Mesendoderm (in vitro differentiated cells): ENCODE data around the gene ATF6.

ENCODE experiments used
- DNase-seq: peaks from one replicate; pipeline ENCODE4 v3.0.0; 2013
- H2AK5ac ChIP-seq: 2 replicates; pipeline ENCODE4 v1.6.1; 2013; ENCODE audit warnings: low read length, inconsistent platforms
- H2BK120ac ChIP-seq: 2 replicates; pipeline ENCODE4 v1.6.1; 2013; ENCODE audit warnings: low read depth, mild to moderate bottlenecking, low read length, moderate library complexity, mixed read lengths
- H2BK15ac ChIP-seq: replicated peaks from 2 replicates; pipeline ENCODE4 v1.6.1; 2013; ENCODE audit warnings: low read depth, mild to moderate bottlenecking, moderate library complexity
- H2BK5ac ChIP-seq: 2 replicates; pipeline ENCODE4 v1.6.1; 2013; ENCODE audit warnings: low read length, inconsistent platforms
- H3K18ac ChIP-seq: 2 replicates; pipeline ENCODE4 v1.6.1; 2013; ENCODE audit warnings: mild to moderate bottlenecking, low read length, mixed read lengths
- H3K23ac ChIP-seq: one replicate; pipeline ENCODE4 v1.6.1; 2013; ENCODE audit warnings: low read length
- H3K27ac ChIP-seq: 2 replicates; pipeline ENCODE4 v1.5.1; 2013; ENCODE audit warnings: low read depth, mild to moderate bottlenecking, inconsistent platforms, low read length, moderate library complexity
- H3K27me3 ChIP-seq: 2 replicates; pipeline ENCODE4 v1.6.1; 2013; ENCODE audit warnings: low read length, control low read depth, mild to moderate bottlenecking, inconsistent platforms; ENCODE audit not compliant: insufficient read depth, poor library complexity
- H3K36me3 ChIP-seq: 2 replicates; pipeline ENCODE4 v1.6.1; 2013; ENCODE audit warnings: low read length, inconsistent platforms; ENCODE audit not compliant: control insufficient read depth, insufficient read depth
- H3K4ac ChIP-seq: one replicate; pipeline ENCODE4 v1.6.1; 2013; ENCODE audit warnings: low read depth, mild to moderate bottlenecking, low read length, moderate library complexity
- H3K4me1 ChIP-seq: 2 replicates; pipeline ENCODE4 v1.6.1; 2013; ENCODE audit warnings: low read depth, low read length, inconsistent platforms; ENCODE audit not compliant: control insufficient read depth
- H3K4me2 ChIP-seq: 2 replicates; pipeline ENCODE4 v1.6.1; 2013; ENCODE audit warnings: low read length
- H3K4me3 ChIP-seq: 2 replicates; pipeline ENCODE4 v1.5.1; 2013; ENCODE audit warnings: mild to moderate bottlenecking, low read length
- H3K56ac ChIP-seq: one replicate; pipeline ENCODE4 v1.6.1; 2013; ENCODE audit warnings: low read length
- H3K79me1 ChIP-seq: 2 replicates; pipeline ENCODE4 v1.6.1; 2013; ENCODE audit warnings: low read length, inconsistent platforms
- H3K79me2 ChIP-seq: 2 replicates; pipeline ENCODE4 v1.6.1; 2013; ENCODE audit warnings: mild to moderate bottlenecking, low read length; ENCODE audit not compliant: control insufficient read depth, insufficient read depth
- H3K9ac ChIP-seq: 2 replicates; pipeline ENCODE4 v1.6.1; 2013; ENCODE audit warnings: low read length, inconsistent platforms
- H4K5ac ChIP-seq: one replicate; pipeline ENCODE4 v1.6.1; 2013; ENCODE audit warnings: low read length
- H4K8ac ChIP-seq: one replicate; pipeline ENCODE4 v1.6.1; 2013; ENCODE audit warnings: low read depth, mild to moderate bottlenecking, control low read depth, low read length, moderate library complexity
- WGBS: extraction: QIAGEN DNeasy Blood & Tissue Kit; methylation state at CpG from one replicate; pipeline ENCODE4 v1.1.7; 2013; ENCODE audit warnings: low lambda C conversion rate, missing lambda C conversion rate; ENCODE audit not compliant: insufficient coverage; ENCODE audit errors: extremely low coverage; 5-methylcytosine and 5-hydroxymethylcytosine counted together

The ATF6 gene

DNA sequence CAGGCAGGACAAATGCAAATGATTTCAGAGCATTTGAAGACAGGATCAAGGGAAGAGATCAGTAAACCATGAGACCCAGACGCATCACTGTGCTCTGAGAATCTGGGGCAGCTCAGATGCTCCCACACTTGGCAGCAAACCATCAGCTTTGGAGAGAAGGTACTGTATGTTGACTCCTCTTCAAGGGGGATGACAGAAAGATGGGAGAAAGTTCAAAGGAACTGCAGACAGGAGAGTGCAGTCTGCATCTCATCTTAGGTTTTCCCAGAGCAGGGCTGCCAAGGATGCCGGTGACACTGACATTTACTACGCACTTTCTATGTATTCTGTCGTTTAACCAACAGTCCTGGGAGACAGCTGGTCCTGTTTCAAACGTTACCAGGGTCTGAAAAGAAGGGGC lies 221.8 kb downstream of the ATF6 start:
- H3K36me3 ChIP-seq: no peaks in the 10 kb centered on the region
- H3K79me2 ChIP-seq: no peaks in the 10 kb centered on the region
- H2AK5ac ChIP-seq: no peak overlapping the region
- H3K4me1 ChIP-seq: no peaks in the 10 kb centered on the region
- no peak overlapping the region for H3K4ac ChIP-seq
- WGBS: no CpG with 5 or more reads among the region's 5 CpGs
- H2BK15ac ChIP-seq: no peak overlapping the region
- no peaks in the 10 kb centered on the region for H3K27me3 ChIP-seq
- H3K23ac ChIP-seq: no peak overlapping the region
- H3K4me2 ChIP-seq: no peak overlapping the region
- no peak overlapping the region for H3K18ac ChIP-seq
- no peak overlapping the region for H3K4me3 ChIP-seq
- H4K8ac ChIP-seq: no peak overlapping the region
- H3K27ac ChIP-seq: no peak overlapping the region
- no peak overlapping the region for H4K5ac ChIP-seq
- H2BK120ac ChIP-seq: no peak overlapping the region
- DNase-seq: no peak
- no peak overlapping the region for H3K9ac ChIP-seq
- H3K79me1 ChIP-seq: no peaks in the 10 kb centered on the region
- H2BK5ac ChIP-seq: no peak overlapping the region
- H3K56ac ChIP-seq: no peak overlapping the region

GRCh38 chr1:161988413-161988812 lies 222.3 kb downstream of the ATF6 start:
- H3K9ac ChIP-seq: no peak overlapping the region
- WGBS: no CpG with 5 or more reads among the region's 5 CpGs
- no peaks in the 10 kb centered on the region for H3K4me1 ChIP-seq
- no peak overlapping the region for H4K8ac ChIP-seq
- no peak for DNase-seq
- no peak overlapping the region for H2AK5ac ChIP-seq
- no peak overlapping the region for H3K18ac ChIP-seq
- H4K5ac ChIP-seq: no peak overlapping the region
- H3K4ac ChIP-seq: no peak overlapping the region
- no peaks in the 10 kb centered on the region for H3K27me3 ChIP-seq
- no peak overlapping the region for H2BK5ac ChIP-seq
- H3K4me3 ChIP-seq: no peak overlapping the region
- no peak overlapping the region for H2BK120ac ChIP-seq
- no peaks in the 10 kb centered on the region for H3K79me2 ChIP-seq
- no peak overlapping the region for H2BK15ac ChIP-seq
- no peak overlapping the region for H3K27ac ChIP-seq
- no peaks in the 10 kb centered on the region for H3K79me1 ChIP-seq
- no peak overlapping the region for H3K56ac ChIP-seq
- no peak overlapping the region for H3K23ac ChIP-seq
- H3K36me3 ChIP-seq: no peaks in the 10 kb centered on the region
- H3K4me2 ChIP-seq: no peak overlapping the region

- no peaks in the 10 kb centered on the region for H3K27me3 ChIP-seq
- H3K4me3 ChIP-seq: no peak overlapping the region
- H3K9ac ChIP-seq: no peak overlapping the region
- no peak overlapping the region for H2AK5ac ChIP-seq
- H3K4me2 ChIP-seq: no peak overlapping the region
- no peaks in the 10 kb centered on the region for H3K79me1 ChIP-seq
- no peak overlapping the region for H4K5ac ChIP-seq
- H3K36me3 ChIP-seq: no peaks in the 10 kb centered on the region
- H3K79me2 ChIP-seq: no peaks in the 10 kb centered on the region
- H2BK5ac ChIP-seq: no peak overlapping the region
- DNase-seq: peak; percentile 67
- H2BK15ac ChIP-seq: no peak overlapping the region
- no peak overlapping the region for H2BK120ac ChIP-seq
- no peak overlapping the region for H3K56ac ChIP-seq
- no peak overlapping the region for H4K8ac ChIP-seq
- no peak overlapping the region for H3K4ac ChIP-seq
- H3K18ac ChIP-seq: no peak overlapping the region
- H3K23ac ChIP-seq: no peak overlapping the region
- no peaks in the 10 kb centered on the region for H3K4me1 ChIP-seq
- H3K27ac ChIP-seq: no peak overlapping the region
Observed at GRCh38 chr1:161989108-161989507, 223.0 kb downstream of the ATF6 start.

DNA sequence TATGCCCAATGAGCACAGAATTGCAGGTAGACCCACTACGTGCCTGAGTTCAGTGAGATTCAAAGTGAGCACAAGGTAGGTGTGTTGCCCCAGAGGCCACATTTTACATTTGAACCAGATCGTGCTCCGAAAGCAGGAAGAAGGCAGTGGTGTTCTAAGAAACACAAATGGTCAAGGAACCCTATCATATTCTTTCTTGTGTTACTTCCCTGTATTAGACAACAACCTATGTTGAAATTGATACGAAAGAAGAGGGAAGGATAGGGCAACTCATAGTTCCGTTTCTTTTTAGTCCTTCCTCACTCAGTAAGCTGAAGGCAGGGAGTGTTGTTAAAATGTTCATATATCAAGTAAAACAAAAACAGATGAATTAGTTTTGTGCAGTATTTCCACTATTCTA lies 223.7 kb downstream of the ATF6 start:
- no CpG with 5 or more reads among the region's 5 CpGs for WGBS
- H3K56ac ChIP-seq: no peak overlapping the region

GRCh38 chr1:161993576-161993975 lies 227.5 kb downstream of the ATF6 start:
- Histone ChIP-seq H3K23ac (no peak overlapping the region), H3K4me2 (no peak overlapping the region), H3K4me3 (no peak overlapping the region), H4K8ac (no peak overlapping the region), H3K36me3 (no peaks in the 10 kb centered on the region), H3K27ac (no peak overlapping the region), H3K56ac (no peak overlapping the region), H3K79me1 (no peaks in the 10 kb centered on the region), H3K79me2 (no peaks in the 10 kb centered on the region), H4K5ac (no peak overlapping the region), H3K18ac (no peak overlapping the region), H3K4ac (no peak overlapping the region), H3K4me1 (no peaks in the 10 kb centered on the region), H3K27me3 (no peaks in the 10 kb centered on the region), H3K9ac (no peak overlapping the region), H2BK120ac (no peak overlapping the region), H2AK5ac (no peak overlapping the region), H2BK15ac (no peak overlapping the region), H2BK5ac (no peak overlapping the region)
- DNase-seq: no peak
- WGBS: no CpG with 5 or more reads among the region's 11 CpGs

More for the DNA sequence above, 223.7 kb downstream of the ATF6 start:
- Histone ChIP-seq H3K79me2 (no peaks in the 10 kb centered on the region), H2BK5ac (no peak overlapping the region), H4K5ac (no peak overlapping the region), H3K9ac (no peak overlapping the region), H3K23ac (no peak overlapping the region), H3K4me1 (no peaks in the 10 kb centered on the region), H3K4me2 (no peak overlapping the region), H3K36me3 (no peaks in the 10 kb centered on the region), H3K4me3 (no peak overlapping the region), H2AK5ac (no peak overlapping the region), H3K18ac (no peak overlapping the region), H3K27me3 (no peaks in the 10 kb centered on the region), H3K79me1 (no peaks in the 10 kb centered on the region), H2BK15ac (no peak overlapping the region), H3K27ac (no peak overlapping the region), H3K4ac (no peak overlapping the region), H4K8ac (no peak overlapping the region), H2BK120ac (no peak overlapping the region)
- DNase-seq: no peak

GRCh38 chr1:161994175-161994668 lies 228.1 kb downstream of the ATF6 start:
- H2BK15ac ChIP-seq: no peak overlapping the region
- H3K79me2 ChIP-seq: no peaks in the 10 kb centered on the region
- WGBS: no CpG with 5 or more reads among the region's 9 CpGs
- no peak overlapping the region for H4K8ac ChIP-seq
- no peak overlapping the region for H3K4me3 ChIP-seq
- H3K18ac ChIP-seq: no peak overlapping the region
- no peak overlapping the region for H3K4ac ChIP-seq
- H2BK5ac ChIP-seq: no peak overlapping the region
- no peak overlapping the region for H2AK5ac ChIP-seq
- no peak overlapping the region for H4K5ac ChIP-seq
- H3K27me3 ChIP-seq: no peaks in the 10 kb centered on the region
- H3K79me1 ChIP-seq: no peaks in the 10 kb centered on the region
- no peak overlapping the region for H3K9ac ChIP-seq
- no peak for DNase-seq
- H2BK120ac ChIP-seq: no peak overlapping the region
- H3K27ac ChIP-seq: no peak overlapping the region
- no peaks in the 10 kb centered on the region for H3K4me1 ChIP-seq
- H3K36me3 ChIP-seq: no peaks in the 10 kb centered on the region
- H3K4me2 ChIP-seq: no peak overlapping the region
- no peak overlapping the region for H3K56ac ChIP-seq
- H3K23ac ChIP-seq: no peak overlapping the region
